ENCODE results near the gene ULK4. TPM values are rescaled to one million over a fixed set of nuclear protein-coding genes. Genes with fewer than 3 reads are reported as not detected.

The ULK4 gene
- total and polyA plus RNA-seq, 9 of the 15 experiments (the other 6 are each of a cell fraction or from before 2014, with no cell fraction given) = 3.0 to 5.9 (median 3.5) TPM

DNA sequence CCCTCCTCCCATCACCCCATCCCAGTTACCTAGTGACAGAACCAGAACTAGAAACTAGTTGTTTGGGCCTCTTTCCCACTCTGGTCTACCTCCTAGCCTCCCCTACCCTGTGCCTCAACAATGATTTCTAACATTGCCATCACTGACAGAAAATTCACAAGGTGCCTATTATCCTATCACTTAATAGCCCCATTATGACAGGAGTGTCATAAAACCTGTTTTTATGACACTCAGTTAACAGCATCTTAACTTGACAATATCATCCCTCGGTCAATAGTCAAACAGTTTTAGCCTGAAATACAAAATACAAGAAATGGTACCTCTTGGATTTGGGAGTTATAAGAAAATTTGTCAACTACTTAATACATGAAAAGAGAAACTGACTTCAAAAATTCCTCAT lies 46.5 kb downstream of the ULK4 start:
- no peaks in the 10 kb centered on the region for H4K20me1 ChIP-seq (replicated peaks; ENCODE audit: control insufficient read depth, insufficient read depth, low read length)
- H2AFZ ChIP-seq (ENCODE audit: low read depth, low read length) = no peak overlapping the region
- intact Hi-C loops (cut with micrococcal nuclease) = no loop called here
- CTCF ChIA-PET (ENCODE audit: low intra/inter-chr PET ratio) = no interaction called here
- H3K36me3 ChIP-seq (ENCODE audit: control insufficient read depth, insufficient read depth, low read length) = no peaks in the 10 kb centered on the region
- BruUV-seq (replicated peaks) = no TSS peak
- no peak for TF ChIP-seq USF1 (CRISPR knock-in tag; IDR thresholded peaks at IDR 0.05)
- no peak for TF ChIP-seq TOE1 (IDR thresholded peaks at IDR 0.05; ENCODE audit: borderline replicate concordance)
- TF ChIP-seq TOE1 (CRISPR knock-in tag; IDR thresholded peaks at IDR 0.05; ENCODE audit: borderline replicate concordance, low read depth) = no peak
- TF ChIP-seq ZFP36 (IDR thresholded peaks at IDR 0.05; ENCODE audit: low read depth, low read length, partially characterized antibody) = no peak
- no peak for TF ChIP-seq TEAD2 (tag; IDR thresholded peaks at IDR 0.05)
- TF ChIP-seq CCNT2 (IDR thresholded peaks at IDR 0.05; ENCODE audit: borderline replicate concordance, extremely low read depth, insufficient read length, low read depth, low read length) = no peak
- TF ChIP-seq, protein P1, sequence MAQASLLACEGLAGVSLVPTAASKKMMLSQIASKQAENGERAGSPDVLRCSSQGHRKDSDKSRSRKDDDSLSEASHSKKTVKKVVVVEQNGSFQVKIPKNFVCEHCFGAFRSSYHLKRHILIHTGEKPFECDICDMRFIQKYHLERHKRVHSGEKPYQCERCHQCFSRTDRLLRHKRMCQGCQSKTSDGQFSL (CRISPR knock-in tag; IDR thresholded peaks at IDR 0.05) = no peak
- TF ChIP-seq, protein P1 (tag; IDR thresholded peaks at IDR 0.05) = no peak
- TF ChIP-seq ZBTB17 (CRISPR knock-in tag; IDR thresholded peaks at IDR 0.05) = no peak
- TF ChIP-seq KLF16 (IDR thresholded peaks at IDR 0.05) = no peak
- no peak for TF ChIP-seq ZNF766 (CRISPR knock-in tag; conservative IDR thresholded peaks at IDR 0.05)
- no peak for TF ChIP-seq CBX5 (IDR thresholded peaks at IDR 0.05; ENCODE audit: borderline replicate concordance, low read depth)
- TF ChIP-seq SMC3 (conservative IDR thresholded peaks at IDR 0.05; ENCODE audit: insufficient read depth, low read depth, low read length) = no peak
- TF ChIP-seq SMAD2 (IDR thresholded peaks at IDR 0.05; ENCODE audit: low read depth, low read length) = no peak
- TF ChIP-seq DDX20 (tag; IDR thresholded peaks at IDR 0.05; ENCODE audit: low read depth) = no peak
- no peak for TF ChIP-seq CCAR2 (IDR thresholded peaks at IDR 0.05; ENCODE audit: low read depth, low read length)
- TF ChIP-seq STAG1 (CRISPR knock-in tag; IDR thresholded peaks at IDR 0.05; ENCODE audit: borderline replicate concordance) = no peak
- no peak for TF ChIP-seq ZFP1 (CRISPR knock-in tag; IDR thresholded peaks at IDR 0.05)
- TF ChIP-seq, protein P2, sequence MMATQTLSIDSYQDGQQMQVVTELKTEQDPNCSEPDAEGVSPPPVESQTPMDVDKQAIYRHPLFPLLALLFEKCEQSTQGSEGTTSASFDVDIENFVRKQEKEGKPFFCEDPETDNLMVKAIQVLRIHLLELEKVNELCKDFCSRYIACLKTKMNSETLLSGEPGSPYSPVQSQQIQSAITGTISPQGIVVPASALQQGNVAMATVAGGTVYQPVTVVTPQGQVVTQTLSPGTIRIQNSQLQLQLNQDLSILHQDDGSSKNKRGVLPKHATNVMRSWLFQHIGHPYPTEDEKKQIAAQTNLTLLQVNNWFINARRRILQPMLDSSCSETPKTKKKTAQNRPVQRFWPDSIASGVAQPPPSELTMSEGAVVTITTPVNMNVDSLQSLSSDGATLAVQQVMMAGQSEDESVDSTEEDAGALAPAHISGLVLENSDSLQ (IDR thresholded peaks at IDR 0.05) = no peak
- FAIRE-seq (no peak), DNase-seq (ENCODE audit: extremely low read depth in 1 of 4, low spot score in 3 of 4) (no peak), ATAC-seq (no peak)
- WGBS (ENCODE audit: insufficient coverage, low coverage, missing lambda C conversion rate) = 0% methylated on average over 1 of the region's 1 CpG
- H3K9me1 ChIP-seq (ENCODE audit: control insufficient read depth, insufficient read depth, low read length) = no peaks in the 10 kb centered on the region
- POLR2A ChIA-PET = interaction anchor here (1.5 kb wide), 1 partner anchor 10 kb away, joined by 4 read pairs; no protein-coding TSS in a partner anchor
- no peak overlapping the region for H3K4me3 ChIP-seq
- peaks cover 2 to 4% of the 10 kb centered on the region in 2 experiments; a peak in 2 of 5 replicates for H3K27me3 ChIP-seq (ENCODE audit: control insufficient read depth in 2 of 2, insufficient read depth in 2 of 2, low read length in 2 of 2)
- H3K4me2 ChIP-seq (ENCODE audit: insufficient read depth, low read length) = no peak overlapping the region
- H3K4me1 ChIP-seq (replicated peaks in 1 of 2; ENCODE audit: control insufficient read depth in 2 of 2, insufficient read depth in 2 of 2, low read length in 2 of 2) = no peaks in the 10 kb centered on the region
- no peak overlapping the region for H3K9ac ChIP-seq (ENCODE audit: insufficient read depth in 1 of 2, low read depth in 2 of 2, low read length in 2 of 2)
- no peaks in the 10 kb centered on the region for H3K9me3 ChIP-seq (replicated peaks; ENCODE audit: control insufficient read depth, insufficient read depth, low read depth, low read length)
- in situ Hi-C loops (cut with MboI) = loop anchor here (25.0 kb wide), 1 partner anchor 172 kb away; the partner anchor contains the start of gene TRAK1
- no peak overlapping the region for H3K27ac ChIP-seq (ENCODE audit: extremely low read depth, low read depth, low read length)
- no peaks in the 10 kb centered on the region for H3K79me2 ChIP-seq (ENCODE audit: control insufficient read depth, insufficient read depth, low read length)

All from K562 (cell line).